GM19035 (cell line): Measurements from ENCODE around the gene FBXL19.

Experiments
- ATAC-seq: cut with Tn5 transposase; IDR thresholded peaks from one replicate; pipeline ENCODE4 v1.9.1; 2021; ENCODE audit not compliant: unreplicated experiment

The FBXL19 gene

GRCh38 chr16:30961384-30961783 lies 38.0 kb downstream of the FBXL19 start:
- no peak for ATAC-seq

- no peak for ATAC-seq
Observed at GRCh38 chr16:30963925-30964511, 40.6 kb downstream of the FBXL19 start.

GRCh38 chr16:30964574-30965226 lies 41.3 kb downstream of the FBXL19 start:
- ATAC-seq: no peak

GRCh38 chr16:30965436-30965835 lies 42.1 kb downstream of the FBXL19 start:
- ATAC-seq: no peak

GRCh38 chr16:30966033-30966619 lies 42.8 kb downstream of the FBXL19 start:
- no peak for ATAC-seq

DNA sequence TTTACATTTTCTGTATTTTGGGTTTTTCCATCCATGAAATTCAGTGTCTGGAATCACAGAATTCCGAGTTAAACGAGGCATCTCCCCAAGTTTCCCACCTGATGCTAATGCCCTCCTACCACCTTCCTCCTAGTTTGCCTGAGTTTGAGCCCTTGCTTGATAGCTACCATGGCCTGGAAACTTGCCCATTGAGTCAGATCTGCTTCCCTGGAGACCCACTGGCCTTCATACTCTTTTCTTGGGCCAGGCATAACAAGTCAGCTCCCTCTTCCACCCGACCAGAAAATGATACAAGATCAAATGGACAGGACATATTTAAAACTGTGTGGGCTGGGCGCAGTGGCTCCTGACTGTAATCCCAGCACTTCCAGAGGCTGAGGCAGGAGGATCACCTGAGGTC lies 44.4 kb downstream of the FBXL19 start:
- ATAC-seq: no peak

DNA sequence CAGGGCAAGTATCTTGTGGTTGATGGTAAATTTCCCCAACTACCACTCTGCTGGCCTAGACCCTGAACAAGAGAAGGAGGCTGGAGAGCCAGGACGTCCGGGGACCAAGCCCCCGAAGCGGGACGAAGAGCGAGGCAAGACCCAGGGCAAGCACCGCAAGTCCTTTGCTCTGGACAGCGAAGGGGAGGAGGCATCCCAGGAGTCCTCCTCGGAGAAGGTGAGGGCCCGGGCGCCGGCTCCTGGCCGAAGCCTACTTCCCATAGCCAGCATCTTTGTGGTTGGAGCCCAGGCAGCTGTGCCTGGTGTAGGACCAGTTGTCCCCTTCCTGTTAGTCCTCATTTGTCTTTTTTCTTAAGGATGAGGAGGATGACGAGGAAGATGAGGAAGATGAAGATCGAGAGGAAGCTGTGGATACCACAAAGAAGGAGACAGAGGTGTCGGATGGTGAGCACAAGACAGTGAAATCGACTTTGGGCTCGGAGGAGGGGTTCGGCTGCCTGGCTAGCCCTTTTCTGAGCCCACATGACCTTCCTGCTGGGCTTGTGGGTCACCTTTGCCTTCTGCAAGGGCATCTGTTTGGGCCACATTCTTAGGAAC lies 46.0 kb downstream of the FBXL19 start:
- ATAC-seq: no peak

DNA sequence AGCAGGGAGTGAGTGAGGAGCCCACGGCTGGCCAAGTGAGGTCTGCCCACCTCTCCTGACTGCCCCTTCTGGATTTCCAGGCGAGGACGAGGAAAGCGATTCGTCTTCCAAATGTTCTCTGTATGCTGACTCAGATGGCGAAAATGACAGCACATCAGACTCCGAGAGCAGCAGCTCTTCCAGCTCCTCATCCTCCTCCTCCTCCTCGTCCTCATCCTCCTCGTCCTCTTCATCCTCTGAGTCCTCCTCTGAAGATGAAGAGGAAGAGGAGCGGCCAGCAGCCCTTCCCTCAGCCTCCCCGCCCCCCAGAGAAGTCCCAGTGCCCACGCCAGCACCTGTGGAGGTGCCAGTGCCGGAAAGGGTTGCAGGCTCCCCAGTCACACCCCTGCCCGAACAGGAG lies 47.9 kb downstream of the FBXL19 start:
- ATAC-seq: no peak

DNA sequence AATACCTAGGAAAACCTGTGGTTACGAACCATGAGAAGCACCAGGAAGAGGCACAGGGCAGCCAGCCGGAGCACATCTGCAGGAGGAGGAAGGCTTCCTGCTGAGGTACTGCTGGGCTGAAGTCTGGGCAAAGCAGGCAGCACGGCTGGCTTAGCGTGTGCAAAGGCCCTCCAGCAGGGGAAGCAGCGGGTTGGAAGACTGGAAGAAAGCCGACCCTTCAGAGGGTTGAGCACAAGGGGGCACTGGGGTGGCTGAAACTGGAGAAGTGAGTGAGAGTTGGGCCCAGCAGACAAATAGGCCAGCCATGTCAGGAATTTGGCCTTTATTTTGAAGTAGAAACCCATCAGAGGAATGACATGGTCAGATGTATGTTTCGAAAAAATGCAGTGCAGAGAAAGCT lies 49.5 kb downstream of the FBXL19 start:
- no peak for ATAC-seq

DNA sequence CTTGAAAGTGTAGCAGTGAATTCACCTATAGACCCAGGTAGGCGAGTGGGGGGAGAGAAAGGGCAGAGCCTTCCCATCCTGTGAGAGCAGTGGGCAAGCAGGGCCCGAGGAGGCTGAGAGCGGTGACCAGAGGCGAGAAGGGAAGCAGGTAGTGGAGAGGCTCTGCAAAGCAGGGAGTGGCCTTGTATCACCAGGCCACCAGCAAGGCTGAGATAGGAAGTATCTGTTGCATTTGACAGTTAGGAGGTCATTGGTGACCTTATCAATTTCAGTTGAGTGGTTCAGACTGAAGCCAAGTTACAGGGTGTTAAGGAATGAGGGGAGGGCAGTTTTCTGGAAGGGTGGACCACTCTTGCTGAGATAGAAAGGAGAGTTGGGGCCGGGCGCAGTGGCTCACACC lies 51.0 kb downstream of the FBXL19 start:
- ATAC-seq: no peak

DNA sequence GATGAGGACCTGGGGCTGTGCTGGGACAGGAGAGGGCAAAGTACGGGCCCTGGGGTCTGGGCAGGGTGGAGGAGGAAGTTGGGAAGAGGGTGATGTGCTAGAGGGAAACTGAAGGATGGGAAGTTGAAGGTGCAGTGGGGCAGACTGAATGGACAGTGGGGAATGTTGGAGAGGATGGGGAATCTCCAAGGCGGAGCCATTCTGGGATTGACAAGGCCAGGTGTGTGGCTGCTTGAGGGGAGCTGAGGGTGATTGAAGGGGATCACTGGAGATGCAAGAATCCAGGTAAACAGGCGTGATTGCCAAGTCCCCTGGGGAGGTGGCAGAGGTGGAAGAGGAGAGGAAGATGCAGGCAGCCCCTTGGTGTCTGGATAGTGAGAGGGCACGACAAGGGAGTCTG lies 53.1 kb downstream of the FBXL19 start:
- ATAC-seq: no peak

DNA sequence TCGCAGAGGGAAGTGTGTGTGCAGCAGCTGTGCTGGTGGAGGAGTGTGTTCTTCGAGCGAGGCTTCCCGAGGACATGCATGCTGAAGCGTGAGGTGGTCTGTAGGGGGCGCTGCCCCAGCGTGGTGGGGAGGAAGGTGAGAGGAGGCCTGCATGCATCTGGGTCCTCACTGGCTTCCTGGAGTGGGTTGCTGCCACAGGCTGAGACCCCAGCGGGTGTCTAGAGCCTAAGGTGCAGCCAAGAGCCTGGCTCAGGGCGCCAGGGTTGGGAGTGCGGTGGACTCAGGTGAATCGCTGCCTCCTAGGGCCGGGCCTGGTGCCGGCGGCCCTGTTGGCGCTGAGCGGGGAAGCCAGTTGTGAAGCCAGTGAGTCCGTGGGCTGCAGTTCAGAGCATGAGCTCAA lies 54.1 kb downstream of the FBXL19 start:
- no peak for ATAC-seq

GRCh38 chr16:30979170-30980022 lies 56.0 kb downstream of the FBXL19 start:
- no peak for ATAC-seq

- ATAC-seq: no peak
Observed at GRCh38 chr16:30980023-30980371, 56.6 kb downstream of the FBXL19 start.

GRCh38 chr16:30980434-30980833 lies 57.1 kb downstream of the FBXL19 start:
- ATAC-seq: no peak

- ATAC-seq: no peak
Observed at GRCh38 chr16:30980959-30981358, 57.6 kb downstream of the FBXL19 start.

DNA sequence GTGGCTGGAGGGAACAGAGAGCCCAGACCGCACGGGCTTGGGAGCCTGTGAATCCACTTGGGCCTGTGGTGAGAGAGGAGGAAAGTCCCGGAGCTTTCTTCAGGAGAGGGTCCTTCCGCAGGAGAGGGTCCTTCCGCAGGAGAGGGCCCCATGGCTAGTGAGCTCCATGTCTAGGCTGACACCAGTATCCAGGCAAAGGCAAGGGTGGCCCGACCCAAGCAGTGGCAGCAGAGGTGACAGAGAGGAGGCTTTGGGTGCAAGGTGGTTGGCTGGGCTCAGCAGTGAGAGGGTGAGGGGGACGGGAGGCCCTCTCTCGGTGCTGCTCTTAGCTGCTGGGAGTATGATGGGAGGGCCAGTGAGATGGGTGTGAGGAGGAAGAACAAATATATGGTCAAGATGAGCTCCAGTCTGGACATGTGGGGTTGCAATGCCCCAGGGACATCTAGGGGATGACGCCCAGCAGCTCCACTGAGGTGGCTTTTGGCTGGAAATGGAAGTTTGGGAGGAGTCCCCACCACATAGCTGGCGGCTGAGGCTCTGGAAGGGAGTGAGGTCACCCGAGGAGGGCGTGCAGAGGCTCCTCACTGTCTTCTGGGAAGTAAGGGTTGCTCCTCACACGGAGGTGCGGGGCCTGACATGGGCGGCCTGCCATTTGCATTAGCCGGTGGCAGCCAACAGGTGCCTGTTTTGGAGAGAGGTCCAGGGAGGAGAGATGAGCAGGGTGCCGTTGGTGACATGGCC lies 59.3 kb downstream of the FBXL19 start:
- no peak for ATAC-seq

GRCh38 chr16:30983289-30983889 lies 60.0 kb downstream of the FBXL19 start:
- ATAC-seq: no peak

DNA sequence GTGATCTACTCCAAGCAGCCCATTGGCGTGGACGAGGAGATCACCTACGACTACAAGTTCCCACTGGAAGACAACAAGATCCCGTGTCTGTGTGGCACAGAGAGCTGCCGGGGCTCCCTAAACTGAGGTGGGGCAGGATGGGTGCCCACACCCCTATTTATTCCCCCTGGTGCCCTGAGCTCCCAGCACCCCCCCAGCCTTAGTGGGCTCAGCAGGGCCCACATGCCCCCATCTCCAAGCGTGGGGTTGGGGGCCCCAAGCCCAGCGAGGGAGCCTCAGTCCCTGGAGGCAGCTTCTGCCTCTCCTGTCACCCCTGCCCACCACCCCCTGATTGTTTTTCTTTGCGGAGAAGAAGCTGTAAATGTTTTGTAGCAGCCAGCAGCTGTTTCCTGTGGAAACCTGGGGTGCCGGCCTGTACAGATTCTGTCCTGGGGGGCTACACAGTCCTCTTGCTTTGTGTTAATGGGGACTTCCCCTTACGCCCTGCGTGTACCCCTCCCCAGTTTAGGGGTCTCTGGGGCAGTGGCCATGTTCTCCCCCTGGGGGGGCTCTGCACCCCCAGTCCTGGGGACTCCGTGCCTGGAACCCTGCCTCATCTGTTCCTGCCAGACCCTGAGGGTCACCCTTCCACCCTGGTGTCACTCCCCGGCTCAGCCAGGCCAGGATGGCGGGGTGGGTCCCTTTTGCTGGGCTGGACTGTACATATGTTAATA lies 60.7 kb downstream of the FBXL19 start:
- no peak for ATAC-seq
